ENCODE measurements around the gene KYAT1. TPM values are rescaled to one million over a fixed set of nuclear protein-coding genes. Genes with fewer than 3 reads are reported as not detected.

The KYAT1 gene
- total RNA-seq, 1 experiment from 2014 or later = 6.1 TPM

- ATAC-seq (no peak), DNase-seq (ENCODE audit: low read depth, low spot score) (no peak)
- no peaks in the 10 kb centered on the region for H3K36me3 ChIP-seq (ENCODE audit: control insufficient read depth, insufficient read depth, low read length)
- no peaks in the 10 kb centered on the region for H3K9me3 ChIP-seq (ENCODE audit: control insufficient read depth, insufficient read depth, low read depth, low read length)
- no peaks in the 10 kb centered on the region for H3K4me1 ChIP-seq (ENCODE audit: control insufficient read depth, insufficient read depth, low read length)
- TF ChIP-seq TCF7L2 (IDR thresholded peaks at IDR 0.05; ENCODE audit: low read depth, low read length) (no peak), REST (IDR thresholded peaks at IDR 0.05; ENCODE audit: insufficient read depth in 1 of 2, low read depth in 2 of 2, low read length in 1 of 2) (no peak), CTCF (IDR thresholded peaks at IDR 0.05) (no peak), SIN3A (IDR thresholded peaks at IDR 0.05; ENCODE audit: borderline replicate concordance, insufficient read depth, low read depth, low read length) (no peak), POLR2AphosphoS5 (IDR thresholded peaks at IDR 0.05; ENCODE audit: low read depth, low read length) (no peak)
- intact Hi-C loops (cut with micrococcal nuclease; ENCODE audit: unreplicated experiment) (no loop called here), in situ Hi-C loops (cut with HindIII; ENCODE audit: low pct_unique_long_range_greater_than_20kb, low sequenced_read_pairs) (no loop called here)
- CTCF ChIA-PET = no interaction called here
- no peak overlapping the region for H3K4me3 ChIP-seq (ENCODE audit: low read depth in 2 of 2, low read length in 2 of 2)
- no TSS peak for BruUV-seq (replicated peaks)
- POLR2A ChIA-PET = no interaction called here
- no peak overlapping the region for H3K27ac ChIP-seq (ENCODE audit: low read length)
- no peaks in the 10 kb centered on the region for H3K27me3 ChIP-seq (ENCODE audit: control insufficient read depth, insufficient read depth, low read length)
These were observed 19.6 kb upstream of the KYAT1 start for GRCh38 chr9:128901379-128901778.

DNA sequence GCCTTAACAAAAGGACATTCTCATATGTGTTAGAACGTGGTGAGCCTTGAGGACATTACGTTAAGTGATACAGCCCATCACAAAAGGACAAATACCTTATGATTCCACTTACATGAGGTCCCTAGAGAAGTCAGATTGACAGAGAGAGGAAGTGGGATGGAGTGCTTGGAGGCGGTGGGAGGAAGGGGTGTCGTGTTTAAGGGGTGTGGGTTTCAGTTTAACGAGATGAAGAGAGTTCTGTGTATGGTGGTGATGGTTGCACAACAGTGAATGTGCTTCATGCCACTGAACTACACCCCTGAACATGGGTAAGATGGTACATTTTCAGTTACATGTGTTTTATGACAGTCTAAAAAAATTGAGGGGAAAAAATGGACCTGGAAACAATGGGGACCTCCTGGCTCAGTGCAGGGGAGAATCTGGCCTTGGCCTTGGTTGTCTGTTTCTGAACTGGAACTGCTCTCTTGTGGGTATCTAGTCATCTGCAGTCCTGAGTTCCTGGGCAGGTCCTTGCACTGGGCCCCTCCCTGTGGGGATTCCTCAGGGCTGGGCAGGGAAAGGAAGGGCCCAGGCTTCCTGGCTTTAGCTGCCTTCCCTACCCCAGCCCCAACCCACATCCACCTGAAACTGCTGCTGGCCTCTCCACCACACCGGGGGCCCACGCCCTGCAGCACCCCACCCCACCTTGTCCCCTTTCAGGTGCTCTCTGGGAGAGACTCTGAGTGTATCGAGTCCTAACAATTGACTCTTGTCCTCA lies 18.0 kb upstream of the KYAT1 start:
- intact Hi-C loops (cut with micrococcal nuclease; ENCODE audit: unreplicated experiment) = no loop called here
- in situ Hi-C loops (cut with HindIII; ENCODE audit: low pct_unique_long_range_greater_than_20kb, low sequenced_read_pairs) = no loop called here
- Histone ChIP-seq H3K4me3 (ENCODE audit: low read depth in 2 of 2, low read length in 2 of 2) (no peak overlapping the region), H3K27me3 (ENCODE audit: control insufficient read depth, insufficient read depth, low read length) (no peaks in the 10 kb centered on the region), H3K4me1 (ENCODE audit: control insufficient read depth, insufficient read depth, low read length) (no peaks in the 10 kb centered on the region), H3K36me3 (ENCODE audit: control insufficient read depth, insufficient read depth, low read length) (no peaks in the 10 kb centered on the region), H3K27ac (ENCODE audit: low read length) (no peak overlapping the region), H3K9me3 (ENCODE audit: control insufficient read depth, insufficient read depth, low read depth, low read length) (no peaks in the 10 kb centered on the region)
- DNase-seq (ENCODE audit: low read depth, low spot score) = no peak
- POLR2A ChIA-PET = no interaction called here
- CTCF ChIA-PET = no interaction called here
- no TSS peak for BruUV-seq (replicated peaks)
- TF ChIP-seq REST (IDR thresholded peaks at IDR 0.05; ENCODE audit: insufficient read depth in 1 of 2, low read depth in 2 of 2, low read length in 1 of 2) (no peak), CTCF (IDR thresholded peaks at IDR 0.05) (no peak), POLR2AphosphoS5 (IDR thresholded peaks at IDR 0.05; ENCODE audit: low read depth, low read length) (no peak), TCF7L2 (IDR thresholded peaks at IDR 0.05; ENCODE audit: low read depth, low read length) (no peak), SIN3A (IDR thresholded peaks at IDR 0.05; ENCODE audit: borderline replicate concordance, insufficient read depth, low read depth, low read length) (no peak)
- ATAC-seq = peak; percentile 59; the same call in 1 of the 2 replicates
